IPS-15b (cell line): ENCODE results near the gene ZNF613.

ENCODE experiments used
- H3K27me3 ChIP-seq: one replicate; pipeline ENCODE4 v1.6.1; 2013; ENCODE audit warnings: low read length; ENCODE audit not compliant: control insufficient read depth, insufficient read depth
- H3K36me3 ChIP-seq: one replicate; pipeline ENCODE4 v1.6.1; 2013; ENCODE audit warnings: low read length; ENCODE audit not compliant: control insufficient read depth, insufficient read depth
- H3K4me1 ChIP-seq: one replicate; pipeline ENCODE4 v1.6.1; 2013; ENCODE audit warnings: mild to moderate bottlenecking, low read length; ENCODE audit not compliant: control insufficient read depth, insufficient read depth
- H3K4me3 ChIP-seq: one replicate; pipeline ENCODE4 v1.5.1; 2013; ENCODE audit warnings: low read depth, low read length
- H3K9ac ChIP-seq: one replicate; pipeline ENCODE4 v1.6.1; 2013; ENCODE audit warnings: low read depth, mild to moderate bottlenecking, low read length
- H3K9me3 ChIP-seq: one replicate; pipeline ENCODE4 v1.6.1; 2013; ENCODE audit warnings: mild to moderate bottlenecking, low read length; ENCODE audit not compliant: control insufficient read depth, insufficient read depth

Gene ZNF613

GRCh38 chr19:51926784-51927741, at the start of gene ZNF613:
Gene ZNF613 (plus strand): TSS chr19:51927472. CDS start chr19:51936221, 8,749 bp downstream.
- no peaks in the 10 kb centered on the region for H3K4me1 ChIP-seq
- peaks cover 3% of the 10 kb centered on the region for H3K36me3 ChIP-seq
- H3K4me3 ChIP-seq = peak within 1 kb of the TSS; percentile 87
- peaks cover 15% of the 10 kb centered on the region for H3K9me3 ChIP-seq
- H3K27me3 ChIP-seq = no peaks in the 10 kb centered on the region
- peak within 1 kb of the TSS; percentile 97 for H3K9ac ChIP-seq

- Histone ChIP-seq H3K36me3 (peaks cover 31% of the 10 kb centered on the region), H3K4me3 (no peak overlapping the region), H3K9ac (no peak overlapping the region), H3K27me3 (no peaks in the 10 kb centered on the region), H3K4me1 (no peaks in the 10 kb centered on the region), H3K9me3 (peaks cover 12% of the 10 kb centered on the region)
Observed at GRCh38 chr19:51882518-51882917, 44.8 kb upstream of the ZNF613 start.

GRCh38 chr19:51884713-51885112, 42.6 kb upstream of the ZNF613 start:
- H3K36me3 ChIP-seq = peaks cover 22% of the 10 kb centered on the region
- H3K9ac ChIP-seq = no peak overlapping the region
- H3K9me3 ChIP-seq = peaks cover 6% of the 10 kb centered on the region
- H3K4me1 ChIP-seq = no peaks in the 10 kb centered on the region
- H3K27me3 ChIP-seq = no peaks in the 10 kb centered on the region
- no peak overlapping the region for H3K4me3 ChIP-seq

- H3K27me3 ChIP-seq = no peaks in the 10 kb centered on the region
- peak within 1 kb of the TSS; percentile 79 for H3K4me3 ChIP-seq
- H3K4me1 ChIP-seq = no peaks in the 10 kb centered on the region
- H3K36me3 ChIP-seq = peaks cover 36% of the 10 kb centered on the region
- peak within 1 kb of the TSS; percentile 79 for H3K9ac ChIP-seq
- peaks cover 26% of the 10 kb centered on the region for H3K9me3 ChIP-seq
Observed at GRCh38 chr19:51887522-51888498, 39.5 kb upstream of the ZNF613 start, which contains the start of gene ZNF577. Gene ZNF577 (minus strand): TSS chr19:51887951. CDS start chr19:51880382, 7,569 bp downstream.

- peaks cover 38% of the 10 kb centered on the region for H3K9me3 ChIP-seq
- peaks cover 57% of the 10 kb centered on the region for H3K36me3 ChIP-seq
Observed at GRCh38 chr19:51889934-51890333, 37.3 kb upstream of the ZNF613 start.

GRCh38 chr19:51891193-51891747, 36.0 kb upstream of the ZNF613 start:
- H3K27me3 ChIP-seq = no peaks in the 10 kb centered on the region
- no peak overlapping the region for H3K9ac ChIP-seq
- H3K9me3 ChIP-seq = peaks cover 45% of the 10 kb centered on the region
- H3K4me1 ChIP-seq = no peaks in the 10 kb centered on the region
- peaks cover 66% of the 10 kb centered on the region for H3K36me3 ChIP-seq
- H3K4me3 ChIP-seq = no peak overlapping the region

More at GRCh38 chr19:51889934-51890333, 37.3 kb upstream of the ZNF613 start:
- no peaks in the 10 kb centered on the region for H3K4me1 ChIP-seq
- no peaks in the 10 kb centered on the region for H3K27me3 ChIP-seq
- no peak overlapping the region for H3K9ac ChIP-seq
- H3K4me3 ChIP-seq = no peak overlapping the region

GRCh38 chr19:51901860-51902259, 25.4 kb upstream of the ZNF613 start:
- no peaks in the 10 kb centered on the region for H3K27me3 ChIP-seq
- H3K9me3 ChIP-seq = peaks cover 30% of the 10 kb centered on the region
- H3K4me1 ChIP-seq = peaks cover 9% of the 10 kb centered on the region
- H3K4me3 ChIP-seq = peak overlapping the region; percentile 98
- peaks cover 57% of the 10 kb centered on the region for H3K36me3 ChIP-seq
- H3K9ac ChIP-seq = peak overlapping the region; percentile 61

- H3K9me3 ChIP-seq = peaks cover 22% of the 10 kb centered on the region
- H3K9ac ChIP-seq = peak overlapping the region; percentile 61
- peak overlapping the region; percentile 98 for H3K4me3 ChIP-seq
- H3K36me3 ChIP-seq = peaks cover 45% of the 10 kb centered on the region
- H3K27me3 ChIP-seq = no peaks in the 10 kb centered on the region
- peaks cover 15% of the 10 kb centered on the region for H3K4me1 ChIP-seq
Observed at GRCh38 chr19:51903192-51903591, 24.1 kb upstream of the ZNF613 start.

- Histone ChIP-seq H3K4me3 (peak within 1 kb of the TSS; percentile 98), H3K4me1 (peaks cover 22% of the 10 kb centered on the region), H3K36me3 (peaks cover 31% of the 10 kb centered on the region), H3K9ac (peak within 1 kb of the TSS; percentile 99), H3K9me3 (peaks cover 16% of the 10 kb centered on the region), H3K27me3 (no peaks in the 10 kb centered on the region)
Observed at GRCh38 chr19:51904331-51905165, 22.7 kb upstream of the ZNF613 start, which contains the start of gene ZNF649. Gene ZNF649 (minus strand): TSS chr19:51905017. CDS start chr19:51900107, 4,910 bp downstream.

GRCh38 chr19:51905206-51905605, 22.1 kb upstream of the ZNF613 start:
- H3K4me1 ChIP-seq = peaks cover 22% of the 10 kb centered on the region
- H3K27me3 ChIP-seq = no peaks in the 10 kb centered on the region
- peak overlapping the region; percentile 99 for H3K9ac ChIP-seq
- H3K4me3 ChIP-seq = peak overlapping the region; percentile 98
- peaks cover 25% of the 10 kb centered on the region for H3K36me3 ChIP-seq
- H3K9me3 ChIP-seq = peaks cover 12% of the 10 kb centered on the region
